Raji (cell line): Measurements from ENCODE around the gene RASSF9.

Experiments
- POLR2A ChIP-seq: IDR thresholded peaks from 2 replicates; pipeline ENCODE4 v1.6.1; 2011; ENCODE audit warnings: low read depth, low read length, control low read depth; ENCODE audit not compliant: insufficient read depth

The RASSF9 gene

DNA sequence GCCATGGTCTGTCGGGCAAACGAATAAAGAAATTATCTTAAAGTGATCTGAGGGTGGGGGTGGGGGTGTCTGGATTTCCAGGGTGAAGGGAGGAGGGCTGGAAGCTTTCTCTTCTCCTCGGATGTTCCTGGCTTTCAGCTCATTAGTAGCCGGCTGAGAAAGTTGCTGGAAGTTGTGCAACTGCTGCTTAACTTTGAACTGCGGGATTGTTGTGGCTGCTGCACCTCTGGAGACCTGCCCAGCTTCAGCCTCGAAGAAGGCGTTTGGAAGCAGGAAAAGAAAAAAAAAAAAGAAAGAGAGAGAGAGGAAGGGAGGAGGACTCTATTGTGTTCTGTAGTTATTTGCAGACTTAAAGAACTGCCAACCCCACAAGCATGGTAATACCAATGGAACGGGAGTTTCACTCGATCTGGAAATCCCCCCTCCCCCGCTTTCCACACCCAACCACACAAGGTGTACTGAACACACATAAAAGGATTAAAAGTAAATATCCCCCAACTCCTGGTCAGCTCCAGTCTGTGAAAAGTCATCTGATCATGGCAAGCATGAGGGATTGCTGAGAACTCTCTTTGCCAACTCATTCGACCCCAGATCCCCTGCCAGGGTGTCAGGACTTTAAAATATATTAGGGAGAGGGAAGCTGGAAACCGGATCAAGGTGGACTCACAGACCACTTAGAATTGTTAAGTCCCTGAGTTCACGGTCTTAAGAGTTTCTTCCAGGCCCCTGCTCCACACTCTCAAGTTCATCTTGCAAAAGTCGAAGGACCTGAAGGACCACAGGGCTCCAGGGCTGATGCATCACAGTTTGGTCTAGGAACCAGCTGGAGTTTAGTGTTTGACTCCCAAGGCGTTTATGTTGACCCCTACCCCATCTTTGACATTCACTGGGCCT is at the start of gene RASSF9:
RASSF9 (minus strand) TSS at position 213 of the 894 bp plus-strand sequence; CDS start at position 5, 208 bp downstream.
- TF ChIP-seq POLR2A = no peak

DNA sequence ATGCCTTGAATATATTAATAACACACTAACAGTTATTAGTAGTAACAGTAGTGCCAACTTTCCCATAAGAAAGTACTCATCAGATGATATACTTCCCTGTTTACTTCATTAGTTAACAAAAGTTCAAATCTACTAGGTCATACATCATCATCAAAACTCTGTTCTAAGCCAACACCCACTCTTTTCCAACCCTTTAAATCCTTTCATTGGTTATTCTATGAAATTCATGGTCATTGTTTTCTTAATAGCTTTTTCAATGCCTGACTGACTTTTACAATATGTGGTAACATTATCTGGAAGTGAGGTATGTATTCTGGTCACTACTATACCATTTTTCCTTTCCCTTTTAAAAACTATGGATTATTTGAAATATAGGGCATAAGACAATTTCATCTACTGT is 47.6 kb upstream of the RASSF9 start:
- no peak for TF ChIP-seq POLR2A

DNA sequence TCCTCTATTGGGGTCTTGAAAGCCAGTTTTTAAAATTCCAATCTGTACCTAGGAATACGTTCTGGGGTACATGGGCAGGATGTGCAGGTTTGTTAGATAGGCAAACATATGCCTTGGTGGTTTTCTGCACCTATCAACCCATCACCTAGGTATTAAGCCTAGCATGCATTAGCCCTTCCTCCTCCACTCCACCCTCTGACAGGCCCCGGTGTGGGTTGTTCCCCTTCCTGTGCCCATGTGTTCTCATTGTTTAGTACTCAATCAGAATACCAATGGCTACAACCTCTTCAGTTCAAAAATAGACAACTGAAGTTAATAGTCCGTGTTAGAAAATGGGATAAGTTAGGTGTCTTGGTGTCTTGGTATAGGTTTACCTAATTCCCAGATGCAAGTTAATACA is 41.2 kb upstream of the RASSF9 start:
- no peak for TF ChIP-seq POLR2A

DNA sequence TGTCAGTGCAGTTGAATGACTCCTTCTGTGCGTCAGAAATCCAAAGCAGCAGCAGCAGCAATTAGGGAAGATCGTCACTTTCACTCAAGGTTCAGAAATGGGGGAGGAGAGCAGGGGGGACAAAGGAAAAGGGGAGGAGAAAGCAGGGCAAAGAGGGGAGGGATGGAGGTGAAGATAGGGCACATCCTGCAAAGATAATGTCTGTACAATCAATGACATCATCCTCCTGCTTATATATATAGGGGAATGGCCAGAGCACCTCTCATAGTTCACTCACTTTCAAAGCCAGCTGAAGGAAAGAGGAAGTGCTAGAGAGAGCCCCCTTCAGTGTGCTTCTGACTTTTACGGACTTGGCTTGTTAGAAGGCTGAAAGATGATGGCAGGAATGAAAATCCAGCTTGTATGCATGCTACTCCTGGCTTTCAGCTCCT is 37.8 kb upstream of the RASSF9 start, which contains the start of gene NTS:
NTS (plus strand) TSS at position 265 of the 431 bp plus-strand sequence; CDS start at position 374, 109 bp downstream.
- TF ChIP-seq POLR2A = no peak

DNA sequence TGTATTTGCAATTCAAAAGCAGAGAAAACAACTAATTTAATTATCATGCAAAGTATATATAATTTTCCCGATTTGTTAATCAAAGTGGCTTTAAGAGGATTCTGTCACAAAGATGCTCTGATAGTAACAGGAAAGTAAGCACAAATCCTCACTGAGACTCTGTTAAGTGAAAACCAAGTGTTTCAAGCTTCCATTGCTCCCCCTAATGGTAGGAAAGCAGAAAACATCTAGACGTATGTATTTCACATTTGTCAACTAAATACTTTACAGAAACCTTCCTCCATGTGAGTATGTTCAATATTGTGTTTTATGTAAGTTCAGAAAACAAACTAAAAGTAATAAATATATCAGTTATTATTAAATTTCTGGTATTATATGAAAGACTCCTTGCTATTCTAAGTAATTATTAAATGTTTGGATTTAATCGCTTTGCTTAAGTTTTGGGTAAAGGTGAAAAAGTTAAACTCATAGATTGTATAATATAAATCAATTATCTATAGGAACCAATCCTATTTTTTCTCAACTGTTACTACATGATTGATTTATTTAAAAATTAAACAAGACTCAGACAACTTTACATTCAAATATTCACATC is 36.4 kb upstream of the RASSF9 start:
- no peak for TF ChIP-seq POLR2A

DNA sequence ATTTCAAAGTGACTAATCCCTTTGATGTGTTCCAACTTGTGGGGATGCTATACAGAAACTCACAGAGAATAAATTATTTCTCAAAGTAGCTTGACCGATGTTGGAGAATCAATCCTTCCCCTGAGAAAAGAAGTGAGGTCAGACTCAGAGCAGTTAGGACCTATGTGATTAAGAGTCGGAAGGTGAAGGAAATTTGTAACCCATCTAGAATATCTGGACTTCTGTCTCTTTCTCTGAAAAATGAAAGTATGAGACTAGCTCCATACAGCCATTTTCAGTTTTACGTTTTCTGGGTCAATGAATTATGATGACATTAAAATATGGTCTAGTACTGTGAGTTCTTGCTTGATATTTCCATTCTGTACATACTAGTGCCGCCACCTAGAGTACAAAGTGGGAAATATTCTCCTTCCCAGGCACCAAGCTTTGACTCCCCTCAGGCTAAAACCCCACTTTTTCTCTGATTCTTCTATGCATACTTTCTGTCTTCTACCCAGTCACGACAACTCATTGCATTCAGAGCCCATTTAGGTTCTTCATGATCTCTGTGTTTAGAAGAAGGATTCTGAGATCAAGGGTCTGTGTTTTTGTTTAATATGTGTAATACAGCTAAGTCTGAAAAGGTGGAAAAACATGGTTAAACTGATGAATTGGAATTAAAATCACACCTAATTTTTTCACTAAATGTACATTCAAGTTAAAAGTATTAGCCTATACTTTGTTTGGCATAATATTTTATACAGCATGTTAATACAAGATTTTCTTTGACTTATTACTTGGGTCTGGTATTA is 31.0 kb upstream of the RASSF9 start:
- TF ChIP-seq POLR2A = no peak

DNA sequence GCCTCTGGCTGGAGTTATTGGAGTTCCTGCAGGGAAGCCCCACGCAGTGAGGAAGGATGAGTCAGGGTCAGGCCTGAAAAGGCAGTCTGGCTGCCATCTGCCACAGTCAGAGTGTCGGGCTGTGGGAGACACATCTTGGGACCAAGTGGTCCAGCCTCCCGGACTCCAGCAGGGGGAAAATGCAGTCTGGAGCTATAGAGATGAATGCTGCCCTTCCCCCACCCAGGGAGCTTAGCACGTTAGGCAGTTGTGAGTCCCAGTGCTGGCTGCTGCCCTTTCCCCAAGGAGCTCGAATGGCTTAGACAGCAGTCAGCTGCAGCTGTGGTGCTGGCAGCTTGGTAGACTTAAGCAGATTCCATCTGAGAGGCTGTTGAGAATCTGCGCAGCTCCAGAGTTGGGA is 29.7 kb upstream of the RASSF9 start:
- no peak for TF ChIP-seq POLR2A

DNA sequence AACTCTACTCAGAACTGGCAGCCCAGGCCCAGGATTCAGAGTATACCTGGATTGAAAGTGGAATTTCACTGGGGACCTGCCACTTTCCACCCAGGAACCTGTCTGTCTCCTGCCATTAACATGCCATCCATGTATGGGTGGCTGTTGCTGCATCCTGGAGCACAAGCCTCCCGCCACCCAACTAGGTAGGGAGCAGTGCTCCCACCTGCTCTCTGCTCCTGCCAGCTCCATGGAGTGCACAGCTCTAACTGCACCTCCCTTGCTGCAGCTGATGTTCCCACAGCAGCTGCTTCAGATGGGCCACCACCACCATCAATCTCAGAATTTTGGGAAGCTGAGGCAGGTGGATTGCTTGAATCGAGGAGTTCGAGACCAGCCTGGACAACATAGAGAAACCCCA is 20.8 kb upstream of the RASSF9 start:
- no peak for TF ChIP-seq POLR2A

DNA sequence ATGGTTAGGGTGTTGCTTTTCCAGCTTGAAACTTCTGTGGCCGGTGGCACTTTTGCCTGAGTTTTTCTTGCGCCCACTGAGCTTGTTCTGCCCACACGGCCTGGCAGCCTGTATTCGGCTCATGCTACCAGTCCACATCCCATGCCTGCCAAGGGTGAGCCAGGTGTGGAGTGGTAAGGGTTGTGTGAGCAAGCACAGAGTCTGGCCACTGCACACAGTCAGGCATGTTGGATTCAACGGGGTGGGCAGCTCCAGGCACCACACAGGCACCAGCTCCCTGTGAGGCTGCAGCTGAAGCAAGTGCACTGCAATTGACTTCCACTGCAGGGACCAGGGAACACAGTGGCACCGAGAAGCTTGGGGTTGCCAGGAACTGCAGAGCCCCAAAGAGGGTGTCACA is 19.1 kb upstream of the RASSF9 start:
- TF ChIP-seq POLR2A = no peak

DNA sequence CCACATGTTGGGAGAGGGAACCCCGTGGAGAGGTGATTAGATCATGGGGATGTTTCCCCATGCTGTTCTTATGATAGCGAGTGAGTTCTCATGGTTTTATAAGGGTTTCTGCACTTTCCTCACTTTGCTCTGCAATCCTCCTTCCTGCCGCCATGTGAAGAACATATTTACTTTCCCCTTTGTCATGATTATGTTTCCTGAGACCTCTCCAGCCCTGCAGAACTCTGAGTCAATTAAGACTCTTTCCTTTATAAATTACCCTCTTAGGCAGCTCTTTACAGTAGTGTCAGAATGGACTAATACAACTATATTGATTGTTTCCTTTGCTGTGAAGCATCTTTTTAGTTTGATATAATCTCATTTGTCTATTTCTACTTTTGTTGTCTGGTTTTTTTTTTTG is 13.1 kb upstream of the RASSF9 start:
- TF ChIP-seq POLR2A = no peak

DNA sequence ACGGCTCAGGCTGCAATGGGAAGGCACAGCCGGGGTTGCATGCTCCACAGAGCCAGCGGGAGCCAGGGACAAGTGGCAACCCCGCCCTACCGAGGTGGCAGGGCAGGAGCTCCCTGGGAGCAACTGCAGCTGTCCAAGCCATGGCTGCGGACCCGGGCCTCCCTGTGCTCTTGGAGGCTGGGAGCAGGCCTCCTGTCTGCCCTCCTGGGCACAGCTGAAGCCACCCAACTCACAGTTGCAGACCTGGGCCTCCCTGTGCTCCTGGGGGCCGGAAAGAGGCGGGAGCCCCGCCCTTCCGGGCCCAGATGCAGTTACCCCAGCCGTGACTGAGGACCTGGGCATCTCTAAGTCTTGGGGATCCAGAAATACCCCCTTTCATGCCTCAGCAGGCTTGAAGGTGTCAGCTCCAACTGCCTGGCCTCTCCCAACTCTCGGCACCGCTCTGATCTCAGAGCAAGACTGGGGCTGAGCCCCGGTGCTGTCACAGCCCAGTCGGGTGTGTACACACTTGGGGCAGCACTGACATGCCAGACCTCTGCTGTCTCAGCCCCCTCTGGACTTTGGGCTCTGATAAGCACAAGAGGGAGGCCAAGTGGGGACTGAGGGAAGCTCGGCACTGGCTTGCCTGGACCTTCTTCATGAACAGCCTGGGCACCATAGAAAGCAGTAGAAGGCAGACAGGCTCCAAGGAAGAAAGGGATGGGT is 7.5 kb upstream of the RASSF9 start:
- no peak for TF ChIP-seq POLR2A

DNA sequence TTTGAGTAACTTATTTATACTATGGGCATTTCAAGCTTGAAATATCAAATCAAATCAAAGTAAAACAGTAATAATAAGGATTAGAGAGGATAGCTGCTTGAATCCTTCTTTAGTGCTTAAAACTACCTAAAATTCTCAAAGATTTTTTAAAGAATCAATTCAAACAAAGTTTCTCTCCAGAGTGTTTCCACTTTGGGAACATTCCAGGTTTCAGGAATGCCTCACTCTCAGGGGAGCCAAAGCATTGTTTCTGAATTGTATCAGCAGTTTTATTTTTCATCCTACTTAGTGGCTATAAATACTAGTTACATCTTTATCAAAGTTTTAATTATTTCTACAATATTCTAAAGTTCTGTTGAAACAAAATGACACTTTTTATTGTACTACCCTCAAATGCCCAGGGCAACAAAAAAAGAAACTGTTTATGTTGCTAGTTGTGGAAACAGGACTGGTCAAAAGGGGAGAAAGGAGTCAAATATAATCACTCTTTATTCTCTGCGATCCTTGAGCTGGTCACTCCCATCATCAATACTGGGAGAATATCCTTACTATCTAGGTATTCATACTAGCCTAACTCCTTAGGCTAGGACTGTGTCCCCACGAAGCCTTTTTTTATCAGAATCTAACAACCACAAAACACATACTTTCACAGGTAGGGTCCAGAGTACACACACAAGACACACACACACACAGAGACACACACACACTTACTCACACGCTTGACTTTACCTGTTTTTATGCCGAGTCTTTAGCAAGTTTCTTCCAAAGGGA is 598 bp downstream of the RASSF9 start:
- TF ChIP-seq POLR2A = no peak

DNA sequence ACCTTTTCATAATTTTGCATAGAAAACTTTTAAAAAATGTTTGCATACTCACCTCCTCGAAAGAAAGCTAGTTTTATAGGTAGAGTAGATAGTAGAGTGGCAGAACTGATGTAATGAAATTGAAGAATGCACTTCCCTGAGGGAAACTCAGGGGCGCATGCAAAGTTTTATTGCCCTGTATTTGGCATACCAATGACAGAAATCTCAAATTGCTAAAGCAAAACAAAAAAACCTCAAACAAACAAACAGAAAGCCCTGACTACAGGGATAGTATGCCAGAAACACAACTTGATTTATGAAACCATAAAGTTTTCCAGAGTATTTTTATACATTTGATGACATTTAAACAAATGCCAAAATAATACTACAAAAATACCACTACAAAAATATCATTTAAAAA is 1.8 kb downstream of the RASSF9 start:
- no peak for TF ChIP-seq POLR2A

DNA sequence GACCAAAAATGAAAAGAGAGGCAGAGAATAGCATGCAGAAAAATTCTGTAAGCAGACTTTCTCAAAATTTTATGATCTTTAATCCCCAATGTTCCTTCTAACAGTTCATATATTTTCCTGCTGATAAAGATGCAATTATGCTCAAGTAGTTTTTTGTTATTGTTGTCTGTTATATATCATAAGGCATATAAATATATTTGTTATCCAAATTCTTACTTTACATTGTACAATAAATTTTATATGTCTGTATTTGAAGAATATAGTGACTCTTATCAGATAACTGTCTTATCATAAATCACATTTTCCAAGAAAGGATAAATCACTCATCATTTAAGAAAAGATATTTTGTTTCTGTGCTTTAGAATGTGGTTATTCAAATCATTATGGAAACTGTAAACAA is 2.6 kb downstream of the RASSF9 start:
- TF ChIP-seq POLR2A = no peak
